ENCODE measurements around the gene ADSS1.

The ADSS1 gene

DNA sequence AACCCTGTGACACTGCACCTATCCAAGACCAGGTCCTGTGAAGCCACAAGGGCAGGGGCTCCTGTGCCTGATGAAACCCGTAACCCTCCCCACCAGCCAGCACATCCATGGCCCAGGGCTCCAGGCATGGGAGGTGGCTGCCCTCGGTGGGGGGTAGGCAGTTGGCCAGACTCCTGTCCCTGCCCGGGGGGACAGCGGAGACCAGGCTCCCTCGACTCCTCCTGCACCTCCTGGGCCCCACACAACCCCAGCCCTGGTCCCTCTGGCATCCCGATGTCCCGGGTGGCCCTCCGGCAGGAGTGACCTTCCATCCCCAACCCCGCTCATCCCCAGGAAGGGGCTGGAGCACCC lies 60.2 kb downstream of the ADSS1 start:
- TF ChIP-seq FOXP2 (optimal IDR thresholded peaks at IDR 0.05; ENCODE audit: borderline replicate concordance, extremely low read depth, extremely low read length, insufficient read depth) (no peak), POLR2AphosphoS5 (IDR thresholded peaks at IDR 0.05; ENCODE audit: low read depth, low read length) (no peak), SIN3A (IDR thresholded peaks at IDR 0.05; ENCODE audit: borderline replicate concordance, insufficient read depth, low read length) (no peak), REST (IDR thresholded peaks at IDR 0.05; ENCODE audit: insufficient read depth in 1 of 2, low read depth in 2 of 2, low read length in 2 of 2) (no peak), TAF1 (IDR thresholded peaks at IDR 0.05; ENCODE audit: borderline replicate concordance, insufficient read depth, low read length) (no peak)

DNA sequence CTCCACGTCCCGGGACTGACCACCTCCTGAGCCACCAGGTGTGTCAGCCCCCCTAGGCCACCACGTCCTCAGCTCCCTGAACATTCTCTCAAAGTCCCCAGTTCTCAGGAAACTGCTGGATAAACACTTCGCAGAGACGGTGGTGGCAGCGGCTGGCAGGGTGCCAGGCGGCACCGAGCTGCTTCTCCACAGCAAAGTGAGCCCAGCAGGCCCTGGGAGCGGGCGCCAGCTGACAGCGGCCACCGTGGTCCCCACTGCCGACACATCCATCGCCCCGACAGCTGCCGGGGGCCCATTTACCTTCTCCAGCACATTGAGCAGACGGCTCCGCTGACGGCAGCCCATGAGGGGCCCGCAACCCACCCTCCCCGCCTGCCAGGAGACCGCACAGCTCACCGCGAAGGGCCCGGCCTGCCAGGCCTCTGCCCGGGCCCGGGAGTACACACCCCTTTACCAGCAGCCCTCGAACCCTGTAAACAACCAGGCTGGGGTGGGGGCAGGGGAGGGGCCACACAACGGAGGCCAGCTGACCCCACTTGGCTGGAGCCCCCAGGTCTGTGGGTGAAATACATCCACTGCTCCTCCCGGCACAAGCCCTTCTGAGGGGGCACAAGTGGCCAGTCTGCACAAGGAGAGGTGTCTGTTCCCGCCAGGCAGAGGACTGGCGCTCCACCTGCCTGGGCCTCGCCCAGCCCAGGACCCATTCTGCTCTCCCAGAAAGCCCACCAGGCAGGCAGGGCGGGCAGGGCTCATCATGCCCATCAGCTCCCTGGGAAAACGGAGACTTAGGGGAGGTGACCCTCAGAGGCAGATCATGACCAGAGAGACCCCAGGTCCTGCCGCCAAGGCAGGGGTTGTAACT lies 61.0 kb downstream of the ADSS1 start:
- no peak for TF ChIP-seq SIN3A (IDR thresholded peaks at IDR 0.05; ENCODE audit: borderline replicate concordance, insufficient read depth, low read length)
- TF ChIP-seq POLR2AphosphoS5 (IDR thresholded peaks at IDR 0.05; ENCODE audit: low read depth, low read length), result no peak
- no peak for TF ChIP-seq FOXP2 (optimal IDR thresholded peaks at IDR 0.05; ENCODE audit: borderline replicate concordance, extremely low read depth, extremely low read length, insufficient read depth)
- TF ChIP-seq REST (IDR thresholded peaks at IDR 0.05; ENCODE audit: insufficient read depth in 1 of 2, low read depth in 2 of 2, low read length in 2 of 2), result no peak
- no peak for TF ChIP-seq TAF1 (IDR thresholded peaks at IDR 0.05; ENCODE audit: borderline replicate concordance, insufficient read depth, low read length)

- TF ChIP-seq TAF1 (IDR thresholded peaks at IDR 0.05; ENCODE audit: borderline replicate concordance, insufficient read depth, low read length) (no peak), FOXP2 (optimal IDR thresholded peaks at IDR 0.05; ENCODE audit: borderline replicate concordance, extremely low read depth, extremely low read length, insufficient read depth) (no peak), REST (IDR thresholded peaks at IDR 0.05; ENCODE audit: insufficient read depth in 1 of 2, low read depth in 2 of 2, low read length in 2 of 2) (no peak), POLR2AphosphoS5 (IDR thresholded peaks at IDR 0.05; ENCODE audit: low read depth, low read length) (no peak)
These were observed 61.7 kb downstream of the ADSS1 start for GRCh38 chr14:104785708-104786080.

DNA sequence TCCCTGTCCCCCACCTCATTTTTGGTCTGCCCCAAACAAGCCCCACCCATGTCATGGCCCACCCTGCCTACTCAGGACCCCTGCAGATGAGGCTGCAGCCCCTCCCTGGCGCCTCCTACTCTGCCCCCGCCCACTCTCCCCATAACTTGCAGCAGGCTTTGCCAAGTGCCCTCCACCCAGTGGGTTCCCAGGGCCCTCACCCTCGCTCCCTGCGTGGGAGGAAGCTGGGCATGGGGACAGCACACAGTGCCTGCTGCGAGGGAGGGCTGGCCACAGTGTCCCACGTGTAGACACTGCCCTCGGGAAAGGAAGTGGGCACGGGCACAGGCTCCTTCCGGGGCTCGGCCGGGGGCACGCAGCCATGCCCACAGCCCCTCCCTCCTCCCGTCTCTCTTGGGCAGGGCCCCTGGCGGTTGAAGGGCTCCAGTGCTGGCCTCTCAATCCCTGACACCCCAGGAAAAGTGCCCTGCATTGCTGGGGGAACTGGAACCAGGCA lies 62.1 kb downstream of the ADSS1 start:
- no peak for TF ChIP-seq FOXP2 (optimal IDR thresholded peaks at IDR 0.05; ENCODE audit: borderline replicate concordance, extremely low read depth, extremely low read length, insufficient read depth)
- TF ChIP-seq POLR2AphosphoS5 (IDR thresholded peaks at IDR 0.05; ENCODE audit: low read depth, low read length), result no peak
- TF ChIP-seq TAF1 (IDR thresholded peaks at IDR 0.05; ENCODE audit: borderline replicate concordance, insufficient read depth, low read length), result no peak
- no peak for TF ChIP-seq REST (IDR thresholded peaks at IDR 0.05; ENCODE audit: insufficient read depth in 1 of 2, low read depth in 2 of 2, low read length in 2 of 2)
- no peak for TF ChIP-seq SIN3A (IDR thresholded peaks at IDR 0.05; ENCODE audit: borderline replicate concordance, insufficient read depth, low read length)
